Nephron progenitor cell (in vitro differentiated cells): ENCODE measurements around the gene SYNDIG1.

Experiments used
- DNase-seq: peaks from one replicate; pipeline ENCODE4 v3.0.0; 2021
- H3K27ac Mint-ChIP-seq: 2 replicates; pipeline ENCODE4 v1.8.0; 2021; ENCODE audit warnings: mild to moderate bottlenecking, moderate library complexity, mixed read lengths
- H3K27me3 Mint-ChIP-seq: 2 replicates; pipeline ENCODE4 v1.8.0; 2021; ENCODE audit warnings: mild to moderate bottlenecking, low read depth, mixed read lengths; ENCODE audit not compliant: poor library complexity
- H3K36me3 Mint-ChIP-seq: 2 replicates; pipeline ENCODE4 v1.8.0; 2021; ENCODE audit warnings: low read depth, mixed read lengths
- H3K4me1 Mint-ChIP-seq: 2 replicates; pipeline ENCODE4 v1.8.0; 2021; ENCODE audit warnings: mixed read lengths
- H3K4me3 Mint-ChIP-seq: 2 replicates; pipeline ENCODE4 v1.8.0; 2021; ENCODE audit warnings: mild to moderate bottlenecking, moderate library complexity, mixed read lengths
- H3K9me3 Mint-ChIP-seq: 2 replicates; pipeline ENCODE4 v1.8.0; 2021; ENCODE audit warnings: mild to moderate bottlenecking, moderate library complexity, mixed read lengths
- TF ChIP-seq, protein P1 (sequence below): fragments of 200-600 bp; sonication (generic); IDR thresholded peaks from 2 replicates; pipeline ENCODE4 v1.5.0; 2021; ENCODE audit warnings: antibody characterized with exemption

SYNDIG1 gene

GRCh38 chr20:24423390-24424313, 45.8 kb upstream of the SYNDIG1 start:
- DNase-seq, result no peak
- H3K27ac Mint-ChIP-seq, result no peak overlapping the region
- H3K9me3 Mint-ChIP-seq, result peaks cover 7% of the 10 kb centered on the region
- H3K36me3 Mint-ChIP-seq, result no peaks in the 10 kb centered on the region
- no peak overlapping the region for H3K4me3 Mint-ChIP-seq
- H3K4me1 Mint-ChIP-seq, result peaks cover 16% of the 10 kb centered on the region
- TF ChIP-seq, protein P1, sequence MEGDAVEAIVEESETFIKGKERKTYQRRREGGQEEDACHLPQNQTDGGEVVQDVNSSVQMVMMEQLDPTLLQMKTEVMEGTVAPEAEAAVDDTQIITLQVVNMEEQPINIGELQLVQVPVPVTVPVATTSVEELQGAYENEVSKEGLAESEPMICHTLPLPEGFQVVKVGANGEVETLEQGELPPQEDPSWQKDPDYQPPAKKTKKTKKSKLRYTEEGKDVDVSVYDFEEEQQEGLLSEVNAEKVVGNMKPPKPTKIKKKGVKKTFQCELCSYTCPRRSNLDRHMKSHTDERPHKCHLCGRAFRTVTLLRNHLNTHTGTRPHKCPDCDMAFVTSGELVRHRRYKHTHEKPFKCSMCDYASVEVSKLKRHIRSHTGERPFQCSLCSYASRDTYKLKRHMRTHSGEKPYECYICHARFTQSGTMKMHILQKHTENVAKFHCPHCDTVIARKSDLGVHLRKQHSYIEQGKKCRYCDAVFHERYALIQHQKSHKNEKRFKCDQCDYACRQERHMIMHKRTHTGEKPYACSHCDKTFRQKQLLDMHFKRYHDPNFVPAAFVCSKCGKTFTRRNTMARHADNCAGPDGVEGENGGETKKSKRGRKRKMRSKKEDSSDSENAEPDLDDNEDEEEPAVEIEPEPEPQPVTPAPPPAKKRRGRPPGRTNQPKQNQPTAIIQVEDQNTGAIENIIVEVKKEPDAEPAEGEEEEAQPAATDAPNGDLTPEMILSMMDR, result no peak
- H3K27me3 Mint-ChIP-seq, result peaks cover 15% of the 10 kb centered on the region

- Mint-ChIP-seq H3K27ac (no peak overlapping the region), H3K4me3 (no peak overlapping the region), H3K36me3 (no peaks in the 10 kb centered on the region), H3K27me3 (peaks cover 15% of the 10 kb centered on the region), H3K4me1 (peaks cover 10% of the 10 kb centered on the region), H3K9me3 (peaks cover 7% of the 10 kb centered on the region)
- DNase-seq, result no peak
- TF ChIP-seq, protein P1, result no peak
Observed at GRCh38 chr20:24425523-24426135, 43.8 kb upstream of the SYNDIG1 start.

GRCh38 chr20:24431279-24432045, 38.0 kb upstream of the SYNDIG1 start:
- Mint-ChIP-seq H3K27me3 (no peaks in the 10 kb centered on the region), H3K4me3 (no peak overlapping the region), H3K36me3 (no peaks in the 10 kb centered on the region), H3K4me1 (peaks cover 9% of the 10 kb centered on the region), H3K27ac (no peak overlapping the region), H3K9me3 (peaks cover 7% of the 10 kb centered on the region)
- TF ChIP-seq, protein P1, result no peak
- DNase-seq, result no peak

DNA sequence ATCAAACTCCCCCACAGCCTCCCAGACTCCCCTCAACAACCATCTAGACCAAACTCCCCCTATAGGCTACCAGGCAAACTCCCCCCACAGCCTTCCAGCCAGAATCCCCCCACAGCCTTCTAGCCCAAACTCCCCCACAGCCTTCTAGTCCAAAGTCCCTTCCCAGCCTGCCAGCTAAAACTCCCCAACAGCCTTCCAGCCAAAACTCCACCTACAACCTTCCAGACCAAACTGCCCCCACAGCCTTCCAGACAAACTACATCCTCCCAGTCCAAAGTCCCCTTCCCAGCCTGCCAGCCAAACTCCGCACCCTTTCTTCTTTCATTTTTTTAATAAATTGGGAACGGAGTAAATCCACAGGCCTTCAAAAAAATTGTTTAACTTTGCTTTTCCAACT, 37.4 kb upstream of the SYNDIG1 start:
- peaks cover 7% of the 10 kb centered on the region for H3K9me3 Mint-ChIP-seq
- no peaks in the 10 kb centered on the region for H3K36me3 Mint-ChIP-seq
- H3K4me1 Mint-ChIP-seq, result peaks cover 9% of the 10 kb centered on the region
- H3K27ac Mint-ChIP-seq, result no peak overlapping the region
- no peak for DNase-seq
- TF ChIP-seq, protein P1, result no peak
- no peaks in the 10 kb centered on the region for H3K27me3 Mint-ChIP-seq
- no peak overlapping the region for H3K4me3 Mint-ChIP-seq

GRCh38 chr20:24436160-24436559, 33.3 kb upstream of the SYNDIG1 start:
- peaks cover 9% of the 10 kb centered on the region for H3K27me3 Mint-ChIP-seq
- TF ChIP-seq, protein P1, result no peak
- peaks cover 9% of the 10 kb centered on the region for H3K4me1 Mint-ChIP-seq
- H3K4me3 Mint-ChIP-seq, result no peak overlapping the region
- no peak overlapping the region for H3K27ac Mint-ChIP-seq
- DNase-seq, result no peak
- no peaks in the 10 kb centered on the region for H3K9me3 Mint-ChIP-seq
- H3K36me3 Mint-ChIP-seq, result no peaks in the 10 kb centered on the region
